Measurements from ENCODE around the gene SMPD3. TPM values are rescaled to one million over a fixed set of nuclear protein-coding genes. Genes with fewer than 3 reads are reported as not detected.

SMPD3 gene
- total RNA-seq, 1 donor from 2014 or later = not detected

DNA sequence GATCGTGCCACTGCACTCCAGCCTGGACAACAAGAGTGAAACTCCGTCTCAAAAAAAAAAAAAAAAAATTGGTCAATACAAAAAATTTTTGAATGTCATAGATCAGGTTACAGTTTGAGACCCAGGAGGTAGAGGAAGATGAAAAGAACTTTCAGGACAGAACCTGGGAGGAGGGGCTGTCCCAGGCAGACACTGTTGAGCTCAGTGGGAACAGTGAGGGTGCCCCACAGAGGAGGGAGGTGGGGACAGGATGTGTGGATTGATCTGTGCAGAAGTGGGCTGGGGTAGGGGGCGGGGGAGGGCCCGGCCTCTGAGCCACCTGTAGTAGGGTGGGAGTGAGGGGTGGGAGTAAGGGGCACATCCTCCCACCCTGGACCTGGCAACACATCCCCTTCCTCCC lies 79.1 kb downstream of the SMPD3 start:
- DNase-seq (ENCODE audit: low read depth) (no peak), FAIRE-seq (no peak)
- H3K27me3 ChIP-seq (ENCODE audit: control insufficient read depth, insufficient read depth, low read length) = peaks cover 10% of the 10 kb centered on the region

DNA sequence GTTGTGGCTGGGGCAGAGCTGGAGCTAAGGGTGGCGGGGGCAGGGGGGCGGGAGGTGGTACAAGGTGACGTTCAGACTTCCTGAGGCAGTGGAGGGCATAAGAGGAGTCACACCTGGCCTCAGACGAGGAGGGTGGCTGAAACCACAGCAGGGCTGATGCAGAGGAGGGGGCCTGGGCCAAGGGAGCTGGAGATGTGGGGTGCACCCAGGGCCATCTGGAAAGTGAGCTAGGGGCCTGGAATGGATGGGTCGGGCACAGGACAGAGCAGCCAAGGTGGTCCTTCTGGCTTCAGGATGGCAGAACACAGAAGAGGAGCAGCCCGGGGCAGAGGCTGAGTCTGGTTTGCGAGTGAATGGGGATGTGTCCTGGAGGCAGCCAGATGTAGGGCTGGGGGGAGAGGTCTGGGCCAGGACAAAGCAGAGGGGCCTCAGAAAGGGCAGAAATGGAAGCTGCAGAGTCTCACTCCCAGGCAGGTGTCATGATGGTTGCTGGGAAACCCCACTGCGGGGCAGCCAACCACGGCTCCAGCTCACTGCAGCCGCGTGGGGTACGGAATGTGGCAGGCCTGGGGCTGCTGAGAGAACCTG lies 79.9 kb downstream of the SMPD3 start:
- no peak overlapping the region for H3K4me3 ChIP-seq (ENCODE audit: low read depth, low read length)
- no peak for DNase-seq (ENCODE audit: low read depth)
- no peaks in the 10 kb centered on the region for H3K36me3 ChIP-seq (ENCODE audit: control insufficient read depth, insufficient read depth, low read length)
- H3K27me3 ChIP-seq (ENCODE audit: control insufficient read depth, insufficient read depth, low read length) = peaks cover 16% of the 10 kb centered on the region
- no peak for FAIRE-seq
- TF ChIP-seq, protein P1, sequence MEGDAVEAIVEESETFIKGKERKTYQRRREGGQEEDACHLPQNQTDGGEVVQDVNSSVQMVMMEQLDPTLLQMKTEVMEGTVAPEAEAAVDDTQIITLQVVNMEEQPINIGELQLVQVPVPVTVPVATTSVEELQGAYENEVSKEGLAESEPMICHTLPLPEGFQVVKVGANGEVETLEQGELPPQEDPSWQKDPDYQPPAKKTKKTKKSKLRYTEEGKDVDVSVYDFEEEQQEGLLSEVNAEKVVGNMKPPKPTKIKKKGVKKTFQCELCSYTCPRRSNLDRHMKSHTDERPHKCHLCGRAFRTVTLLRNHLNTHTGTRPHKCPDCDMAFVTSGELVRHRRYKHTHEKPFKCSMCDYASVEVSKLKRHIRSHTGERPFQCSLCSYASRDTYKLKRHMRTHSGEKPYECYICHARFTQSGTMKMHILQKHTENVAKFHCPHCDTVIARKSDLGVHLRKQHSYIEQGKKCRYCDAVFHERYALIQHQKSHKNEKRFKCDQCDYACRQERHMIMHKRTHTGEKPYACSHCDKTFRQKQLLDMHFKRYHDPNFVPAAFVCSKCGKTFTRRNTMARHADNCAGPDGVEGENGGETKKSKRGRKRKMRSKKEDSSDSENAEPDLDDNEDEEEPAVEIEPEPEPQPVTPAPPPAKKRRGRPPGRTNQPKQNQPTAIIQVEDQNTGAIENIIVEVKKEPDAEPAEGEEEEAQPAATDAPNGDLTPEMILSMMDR (IDR thresholded peaks at IDR 0.05; ENCODE audit: insufficient read depth, low read length, severe bottlenecking) = no peak

More for the DNA sequence above, 79.1 kb downstream of the SMPD3 start:
- no peak overlapping the region for H3K4me3 ChIP-seq (ENCODE audit: low read depth, low read length)
- no peaks in the 10 kb centered on the region for H3K36me3 ChIP-seq (ENCODE audit: control insufficient read depth, insufficient read depth, low read length)
- TF ChIP-seq, protein P1 (IDR thresholded peaks at IDR 0.05; ENCODE audit: insufficient read depth, low read length, severe bottlenecking) = no peak

DNA sequence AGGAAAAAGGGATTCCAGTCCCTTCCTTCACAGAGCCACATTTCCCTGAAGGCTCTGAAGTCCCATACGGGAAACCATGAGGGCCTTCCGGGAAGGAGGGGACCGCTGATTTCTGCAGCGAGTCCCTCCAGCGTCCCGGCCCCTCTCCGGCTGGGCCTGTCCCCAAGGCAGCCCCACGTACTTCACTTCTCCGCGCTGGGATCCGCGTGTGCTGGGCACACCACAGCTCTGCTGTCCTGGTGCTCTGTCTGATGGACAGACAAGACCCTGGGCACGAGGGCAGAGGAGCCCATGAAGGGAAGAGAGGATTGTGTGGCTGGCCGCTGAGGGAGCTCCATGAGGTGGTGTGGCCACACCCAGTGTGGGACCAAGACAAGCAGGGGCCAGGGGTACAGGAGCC lies 80.4 kb downstream of the SMPD3 start:
- no peaks in the 10 kb centered on the region for H3K36me3 ChIP-seq (ENCODE audit: control insufficient read depth, insufficient read depth, low read length)
- TF ChIP-seq, protein P1 (IDR thresholded peaks at IDR 0.05; ENCODE audit: insufficient read depth, low read length, severe bottlenecking) = no peak
- no peak overlapping the region for H3K4me3 ChIP-seq (ENCODE audit: low read depth, low read length)
- no peak for DNase-seq (ENCODE audit: low read depth)
- FAIRE-seq = no peak
- peaks cover 17% of the 10 kb centered on the region for H3K27me3 ChIP-seq (ENCODE audit: control insufficient read depth, insufficient read depth, low read length)

DNA sequence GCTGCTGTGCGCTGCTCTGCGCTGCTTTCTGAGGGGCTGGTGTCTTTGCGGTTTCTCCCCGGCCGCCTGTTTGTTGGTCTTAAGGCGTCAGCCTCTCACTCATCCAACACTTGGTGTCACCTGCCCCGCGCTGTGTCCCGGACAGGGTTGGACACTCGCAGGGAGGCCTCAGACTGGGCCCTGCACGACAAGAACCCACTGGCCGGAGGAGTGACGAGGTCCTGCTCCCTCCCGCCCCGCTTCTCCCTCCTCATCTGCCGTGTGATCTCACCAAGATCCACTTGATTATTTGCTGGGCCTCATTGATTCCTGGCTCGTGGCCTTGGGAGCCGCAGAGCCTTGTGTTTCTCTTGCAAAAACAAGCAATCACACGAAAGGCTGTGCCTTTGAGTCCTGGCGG lies 80.9 kb downstream of the SMPD3 start:
- Histone ChIP-seq H3K4me3 (ENCODE audit: low read depth, low read length) (no peak overlapping the region), H3K27me3 (ENCODE audit: control insufficient read depth, insufficient read depth, low read length) (peaks cover 17% of the 10 kb centered on the region), H3K36me3 (ENCODE audit: control insufficient read depth, insufficient read depth, low read length) (no peaks in the 10 kb centered on the region)
- DNase-seq (ENCODE audit: low read depth) (no peak), FAIRE-seq (no peak)
- TF ChIP-seq, protein P1 (IDR thresholded peaks at IDR 0.05; ENCODE audit: insufficient read depth, low read length, severe bottlenecking) = no peak

DNA sequence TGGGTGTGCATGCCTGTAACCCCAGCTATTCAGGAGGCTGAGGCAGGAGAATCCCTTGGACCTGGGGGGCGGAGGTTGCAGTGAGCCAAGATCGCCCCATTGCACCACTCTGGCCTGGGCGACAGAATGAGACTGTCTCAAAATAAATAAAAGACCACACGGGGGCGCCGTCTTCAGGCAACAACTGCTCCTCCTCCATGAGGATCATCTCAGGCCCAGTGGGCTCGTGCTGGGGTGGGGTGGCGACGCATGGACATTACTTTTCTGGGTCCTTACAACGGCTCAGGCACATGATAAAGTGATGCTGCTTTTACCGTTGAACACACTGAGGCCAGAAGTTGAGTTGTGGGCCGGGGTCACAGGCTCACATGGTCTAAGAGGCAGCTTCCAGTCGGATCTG lies 81.3 kb downstream of the SMPD3 start:
- no peak overlapping the region for H3K4me3 ChIP-seq (ENCODE audit: low read depth, low read length)
- FAIRE-seq = no peak
- H3K27me3 ChIP-seq (ENCODE audit: control insufficient read depth, insufficient read depth, low read length) = peaks cover 17% of the 10 kb centered on the region
- peak; percentile 13 for DNase-seq (ENCODE audit: low read depth)
- H3K36me3 ChIP-seq (ENCODE audit: control insufficient read depth, insufficient read depth, low read length) = no peaks in the 10 kb centered on the region
- TF ChIP-seq, protein P1 (IDR thresholded peaks at IDR 0.05; ENCODE audit: insufficient read depth, low read length, severe bottlenecking) = peak; percentile 60

DNA sequence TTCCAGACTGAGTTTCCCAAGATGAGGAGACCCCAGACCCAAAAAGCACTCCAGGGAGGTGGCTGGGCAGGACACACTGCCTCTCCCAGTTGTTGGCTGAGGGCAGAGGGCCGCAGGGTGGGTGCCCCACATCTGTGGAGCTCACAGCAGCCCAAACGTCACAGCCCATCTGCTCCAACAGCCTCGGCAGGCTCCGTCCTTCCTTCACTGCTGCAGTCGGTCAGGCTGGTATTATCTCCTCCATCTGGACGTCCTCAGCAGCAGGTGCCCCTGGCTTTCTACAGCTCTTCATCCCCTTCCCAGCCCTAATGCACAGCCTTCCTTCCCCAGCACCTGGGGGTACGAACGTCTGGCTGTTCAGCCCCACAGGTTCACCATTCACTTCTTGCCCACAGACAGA lies 82.2 kb downstream of the SMPD3 start:
- TF ChIP-seq, protein P1 (IDR thresholded peaks at IDR 0.05; ENCODE audit: insufficient read depth, low read length, severe bottlenecking) = no peak
- DNase-seq (ENCODE audit: low read depth) (no peak), FAIRE-seq (no peak)
- H3K27me3 ChIP-seq (ENCODE audit: control insufficient read depth, insufficient read depth, low read length) = peaks cover 17% of the 10 kb centered on the region
- no peak overlapping the region for H3K4me3 ChIP-seq (ENCODE audit: low read depth, low read length)
- no peaks in the 10 kb centered on the region for H3K36me3 ChIP-seq (ENCODE audit: control insufficient read depth, insufficient read depth, low read length)

All from bronchial epithelial cell (primary cell).